H1 (cell line): ENCODE results near the gene PDK1. TPM values are rescaled to one million over a fixed set of nuclear protein-coding genes. Genes with fewer than 3 reads are reported as not detected.

Experiments
- CTCF ChIA-PET: fragments of 300-600 bp; sonication (Branson Sonifier 250); formaldehyde crosslinking; loops from one replicate; lab custom pipeline; 2021; ENCODE audit not compliant: partially characterized antibody; lab: Charles Lee
- POLR2A ChIA-PET: fragments of 300-600 bp; sonication (Branson Sonifier 250); formaldehyde crosslinking; loops from one replicate; lab custom pipeline; 2021; ENCODE audit warnings: inconsistent platforms; ENCODE audit not compliant: partially characterized antibody; lab: Charles Lee
- DNase-seq, 2 experiments: peaks; one replicate each; pipeline versions ENCODE4 v3.0.0 to v3.0.0-alpha.2; 2010 to 2022; ENCODE audit warnings: low spot score in 2 of 2, low read depth in 1 of 2, mixed read lengths in 1 of 2
- FAIRE-seq: peaks from 2 replicates; lab custom pipeline; 2011; peaks lifted over from hg19 to GRCh38; lab: Jason Lieb, UNC
- H2AFZ ChIP-seq: 2 replicates; pipeline ENCODE4 v1.8.1; 2012; ENCODE audit warnings: low read length, inconsistent platforms
- H2AK5ac ChIP-seq: 2 replicates; pipeline ENCODE4 v1.6.1; 2013; ENCODE audit warnings: low read depth, low read length
- H2BK120ac ChIP-seq: replicated peaks from 2 replicates; pipeline ENCODE3; 2013; ENCODE audit warnings: low read depth, low read length, inconsistent platforms
- H2BK12ac ChIP-seq: 2 replicates; pipeline ENCODE4 v1.6.1; 2013; ENCODE audit warnings: low read depth, low read length
- H2BK15ac ChIP-seq: 2 replicates; pipeline ENCODE4 v1.6.1; 2013; ENCODE audit warnings: low read length
- H2BK20ac ChIP-seq: 2 replicates; pipeline ENCODE4 v1.6.1; 2013; ENCODE audit warnings: low read length
- H2BK5ac ChIP-seq: 2 replicates; pipeline ENCODE4 v1.6.1; 2013; ENCODE audit warnings: low read depth, low read length
- H3K14ac ChIP-seq: 2 replicates; pipeline ENCODE4 v1.6.1; 2013; ENCODE audit warnings: inconsistent platforms; ENCODE audit not compliant: insufficient read length
- H3K18ac ChIP-seq: 2 replicates; pipeline ENCODE4 v1.6.1; 2013; ENCODE audit warnings: low read length; ENCODE audit errors: extremely low read depth
- H3K23ac ChIP-seq: 2 replicates; pipeline ENCODE4 v1.6.1; 2013; ENCODE audit warnings: inconsistent platforms; ENCODE audit not compliant: insufficient read length
- H3K23me2 ChIP-seq: 2 replicates; pipeline ENCODE4 v1.6.1; 2013; ENCODE audit warnings: low read depth, low read length
- H3K27ac ChIP-seq: 2 replicates; pipeline ENCODE4 v1.6.1; 2011; ENCODE audit warnings: low read depth, low read length, inconsistent platforms
- H3K27me3 ChIP-seq, 4 experiments: replicated peaks in 1 of 4; 1 replicate in 1 of 4; 2 replicates in 3 of 4; pipeline versions ENCODE4 v1.6.1 to v1.8.1; 2011 to 2013; ENCODE audit warnings: low read length in 3 of 4, mild to moderate bottlenecking in 3 of 4, inconsistent platforms in 2 of 4, mixed read lengths in 2 of 4, moderate library complexity in 1 of 4; ENCODE audit not compliant: control insufficient read depth in 3 of 4, insufficient read depth in 3 of 4; ENCODE audit errors: extremely low read depth in 1 of 4
- H3K36me3 ChIP-seq, 4 experiments: 2 replicates each; pipeline versions ENCODE4 v1.6.1 to v1.8.1; 2011 to 2013; ENCODE audit warnings: mild to moderate bottlenecking in 4 of 4, low read length in 3 of 4, moderate library complexity in 2 of 4, control low read depth in 1 of 4, inconsistent platforms in 1 of 4; ENCODE audit not compliant: insufficient read depth in 4 of 4, control insufficient read depth in 2 of 4
- H3K4ac ChIP-seq: replicated peaks from 2 replicates; pipeline ENCODE3; 2013; ENCODE audit warnings: low read length, low read depth, mixed read lengths, inconsistent platforms; ENCODE audit not compliant: insufficient read length
- H3K4me1 ChIP-seq, 4 experiments: replicated peaks in 1 of 4; 1 replicate in 1 of 4; 2 replicates in 3 of 4; pipeline versions ENCODE4 v1.6.1 to v1.8.1; 2011 to 2013; ENCODE audit warnings: low read length in 3 of 4, inconsistent platforms in 2 of 4, mixed read lengths in 1 of 4; ENCODE audit not compliant: insufficient read depth in 4 of 4, control insufficient read depth in 3 of 4
- H3K4me2 ChIP-seq, 2 experiments: 2 replicates each; pipeline versions ENCODE4 v1.6.1 to v1.8.1; 2011 to 2013; ENCODE audit warnings: low read depth in 2 of 2, low read length in 2 of 2, control low read depth in 1 of 2, inconsistent platforms in 1 of 2, mild to moderate bottlenecking in 1 of 2; ENCODE audit not compliant: insufficient read depth in 1 of 2
- H3K4me3 ChIP-seq, 4 experiments: fragments of 200-600, 300-600 bp in 1 of 4; sonication (generic), shearing (Covaris generic), sonication (Bioruptor Twin) in 1 of 4; 2 replicates each; pipeline versions ENCODE4 v1.5.1 to v1.8.1; 2011 to 2016; ENCODE audit warnings: low read length in 4 of 4, low read depth in 3 of 4, control low read depth in 2 of 4, inconsistent platforms in 2 of 4, mild to moderate bottlenecking in 2 of 4, mixed read lengths in 1 of 4, moderate library complexity in 1 of 4; ENCODE audit not compliant: insufficient read depth in 2 of 4; ENCODE audit errors: extremely low read depth in 1 of 4
- H3K56ac ChIP-seq: replicated peaks from 2 replicates; pipeline ENCODE3; 2013; ENCODE audit warnings: low read depth, mild to moderate bottlenecking, mixed read lengths, low read length, inconsistent platforms; ENCODE audit not compliant: insufficient read length
- H3K79me1 ChIP-seq: 2 replicates; pipeline ENCODE4 v1.6.1; 2013; ENCODE audit warnings: low read depth, low read length, control low read depth
- H3K79me2 ChIP-seq, 2 experiments: 2 replicates each; pipeline versions ENCODE4 v1.6.1 to v1.8.1; 2012 to 2013; ENCODE audit warnings: low read length in 2 of 2, mild to moderate bottlenecking in 2 of 2, inconsistent platforms in 1 of 2; ENCODE audit not compliant: insufficient read depth in 2 of 2, control insufficient read depth in 1 of 2
- H3K9ac ChIP-seq, 4 experiments: replicated peaks in 1 of 4; 1 replicate in 1 of 4; 2 replicates in 3 of 4; pipeline versions ENCODE4 v1.6.1 to v1.8.1; 2011 to 2013; ENCODE audit warnings: low read depth in 3 of 4, low read length in 3 of 4, control low read depth in 2 of 4, mild to moderate bottlenecking in 2 of 4, moderate library complexity in 2 of 4, inconsistent platforms in 1 of 4; ENCODE audit errors: extremely low read depth in 1 of 4
- H3K9me3 ChIP-seq, 2 experiments: 2 replicates each; pipeline versions ENCODE4 v1.6.1 to v1.8.1; 2012 to 2013; ENCODE audit warnings: mild to moderate bottlenecking in 2 of 2, moderate library complexity in 2 of 2, control low read depth in 1 of 2, inconsistent platforms in 1 of 2, low read depth in 1 of 2, low read length in 1 of 2, mixed read lengths in 1 of 2; ENCODE audit not compliant: insufficient read depth in 2 of 2
- H4K20me1 ChIP-seq, 2 experiments: replicated peaks in 1 of 2; 2 replicates each; pipeline versions ENCODE3 to v1.8.1; 2011 to 2013; ENCODE audit warnings: inconsistent platforms in 2 of 2, low read length in 2 of 2, mild to moderate bottlenecking in 1 of 2; ENCODE audit not compliant: insufficient read depth in 2 of 2, control insufficient read depth in 1 of 2
- H4K5ac ChIP-seq: 2 replicates; pipeline ENCODE4 v1.6.1; 2013; ENCODE audit warnings: low read length, low read depth, mixed read lengths, inconsistent platforms; ENCODE audit not compliant: insufficient read length
- H4K8ac ChIP-seq: 2 replicates; pipeline ENCODE4 v1.8.0; 2013; ENCODE audit warnings: mild to moderate bottlenecking, moderate library complexity, low read length, inconsistent platforms; ENCODE audit not compliant: insufficient read depth; ENCODE audit errors: extremely low read depth
- H4K91ac ChIP-seq: replicated peaks from 2 replicates; pipeline ENCODE3; 2013; ENCODE audit warnings: low read length, mixed read lengths, inconsistent platforms; ENCODE audit not compliant: insufficient read length
- FOSL1 ChIP-seq: IDR thresholded peaks from 2 replicates; pipeline ENCODE4 v1.6.1; 2011; ENCODE audit warnings: mild to moderate bottlenecking, low read depth, low read length, moderate library complexity; ENCODE audit not compliant: insufficient read depth
- MAFK ChIP-seq: IDR thresholded peaks from 2 replicates; pipeline ENCODE4 v1.6.1; 2012; ENCODE audit warnings: low read depth, mild to moderate bottlenecking, improper control_type of control experiment, low read length
- MAX ChIP-seq: IDR thresholded peaks from 2 replicates; pipeline ENCODE4 v1.6.1; 2012; ENCODE audit warnings: inconsistent platforms
- POLR2AphosphoS5 ChIP-seq: IDR thresholded peaks from 2 replicates; pipeline ENCODE4 v1.6.1; 2011; ENCODE audit warnings: low read depth, low read length
- SIX5 ChIP-seq: IDR thresholded peaks from 2 replicates; pipeline ENCODE4 v1.6.1; 2011; ENCODE audit warnings: mild to moderate bottlenecking, low read depth, low read length
- SP4 ChIP-seq: IDR thresholded peaks from 2 replicates; pipeline ENCODE4 v1.6.1; 2012; ENCODE audit warnings: low read length, inconsistent platforms
- WGBS, 2 experiments: shearing (Covaris generic) in 1 of 2; methylation state at CpG; one replicate each; pipeline versions ENCODE4 v1.1.6 to v1.1.7; 2013 to 2015; ENCODE audit warnings: low lambda C conversion rate in 2 of 2, mixed read lengths in 2 of 2, inconsistent platforms in 1 of 2, low coverage in 1 of 2, missing lambda C conversion rate in 1 of 2; ENCODE audit not compliant: insufficient replicate concordance in 2 of 2, insufficient coverage in 1 of 2, insufficient read length in 1 of 2; ENCODE audit errors: extremely low coverage in 1 of 2, missing lambda C conversion rate in 1 of 2; 5-methylcytosine and 5-hydroxymethylcytosine counted together
- polyA plus RNA-seq, 7 experiments: library from polyadenylated mRNA; depleted of rRNA in 3 of 7; stranded (reverse) in 5 of 7; unstranded in 2 of 7; fragments of >200 nt in 5 of 7; fragments of 200-250 nt in 2 of 7; gene quantifications; 1 replicate in 5 of 7; 2 replicates in 1 of 7; 4 replicates in 1 of 7; pipeline versions ENCODE4 v1.2.1 to v1.2.3, GENCODE V29; 2011 to 2013; ENCODE audit warnings: missing spikeins in 2 of 7, mixed read lengths in 2 of 7
- total RNA-seq: library from RNA; stranded (reverse); fragmentation: NEBNext Ultra II Directional; extraction: Animal tissue kit (Norgen Biotek cat#: 25700); gene quantifications from 2 replicates; pipeline ENCODE4 v1.2.1, GENCODE V29; 2021

The PDK1 gene
- total and polyA plus RNA-seq, 2 of the 8 experiments (the other 6 are each of a cell fraction or from before 2014, with no cell fraction given): 18.2 to 21.9 TPM

DNA sequence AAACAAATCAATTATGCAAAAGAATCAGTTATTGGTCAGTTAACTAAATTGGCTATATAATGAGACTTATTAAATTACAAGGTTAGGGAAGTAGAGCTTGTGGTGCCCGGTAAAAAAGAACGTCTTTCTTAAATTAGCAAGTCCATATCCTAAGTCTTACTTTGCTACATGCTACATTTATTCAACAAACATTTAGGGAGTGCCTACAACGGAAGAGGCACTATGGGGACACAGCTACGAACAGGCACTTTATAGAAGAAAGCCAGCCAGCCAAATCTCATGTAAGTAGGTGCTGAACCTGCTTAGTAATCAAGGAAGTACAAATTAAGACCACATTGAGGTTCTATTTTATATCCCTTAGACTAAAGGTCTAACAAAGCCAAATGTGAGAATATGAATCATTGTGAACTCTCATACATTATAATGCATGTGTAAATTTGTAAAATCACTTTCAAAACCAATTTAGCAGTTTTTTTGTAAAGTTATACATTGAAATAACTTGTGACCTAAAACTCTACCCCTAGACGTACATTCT, 59.9 kb downstream of the PDK1 start:
- Histone ChIP-seq H3K36me3 (no peaks in the 10 kb centered on the region; a peak in 2 of 8 replicates), H2AK5ac (no peak overlapping the region), H4K20me1 (no peaks in the 10 kb centered on the region), H3K27ac (no peak overlapping the region), H3K14ac (no peak overlapping the region), H2BK12ac (no peak overlapping the region), H2BK15ac (no peak overlapping the region), H2AFZ (no peak overlapping the region), H3K9ac (no peak overlapping the region), H4K91ac (no peak overlapping the region), H4K8ac (no peak overlapping the region), H3K18ac (no peak overlapping the region), H3K79me2 (no peaks in the 10 kb centered on the region), H3K4me2 (no peak overlapping the region), H2BK120ac (no peak overlapping the region), H4K5ac (no peak overlapping the region), H3K4ac (no peak overlapping the region), H3K4me1 (no peaks in the 10 kb centered on the region), H3K56ac (no peak overlapping the region), H3K79me1 (no peaks in the 10 kb centered on the region), H3K9me3 (no peaks in the 10 kb centered on the region), H3K23me2 (no peaks in the 10 kb centered on the region), H2BK5ac (no peak overlapping the region), H3K4me3 (no peak overlapping the region), H2BK20ac (no peak overlapping the region), H3K27me3 (no peaks in the 10 kb centered on the region), H3K23ac (no peak overlapping the region)
- DNase-seq (no peak), FAIRE-seq (no peak)
- WGBS, 2 experiments: 92% methylated on average over 5 of the region's 5 CpGs; no CpG with 5 or more reads in 1 of the 2 experiments
- ChIA-PET POLR2A (no interaction called here), CTCF (interaction anchor here (0.9 kb wide), 1 partner anchor 58 kb away, joined by 4 read pairs; no protein-coding TSS in a partner anchor)
- no peak for TF ChIP-seq POLR2AphosphoS5
- no peak for TF ChIP-seq MAFK
- no peak for TF ChIP-seq FOSL1
- TF ChIP-seq MAX: no peak
- TF ChIP-seq SIX5: no peak
- no peak for TF ChIP-seq SP4
